ENCODE results near the gene SLC2A6.

SLC2A6 gene

DNA sequence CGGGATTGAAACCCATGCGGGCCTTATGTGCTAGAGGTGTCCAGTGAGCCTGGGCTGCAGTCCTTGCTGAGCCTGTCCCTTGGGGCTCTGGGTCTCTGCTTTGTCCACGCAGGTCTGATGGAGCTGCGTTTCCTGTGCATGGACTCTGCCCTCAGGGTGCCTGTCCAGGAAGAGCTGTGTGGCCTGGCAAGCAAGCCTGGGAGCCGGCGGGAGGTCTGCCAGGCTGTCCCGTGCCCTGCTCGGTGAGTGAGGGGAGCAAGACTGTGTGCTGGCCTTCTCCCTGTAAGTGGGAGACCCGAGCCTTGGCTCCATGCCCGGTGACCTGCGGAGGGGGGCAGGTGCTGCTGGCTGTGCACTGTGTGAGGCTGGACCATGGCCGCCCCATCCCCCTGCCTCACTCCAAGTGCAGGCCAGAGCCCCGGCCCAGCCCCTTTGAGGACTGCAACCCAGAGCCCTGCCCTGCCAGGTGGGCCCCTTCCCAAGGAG lies 30.4 kb downstream of the SLC2A6 start:
- no peak for FAIRE-seq
- DNase-seq (ENCODE audit: extremely low spot score, insufficient read length, low read depth) = no peak

GRCh38 chr9:133445293-133445969 lies 33.5 kb downstream of the SLC2A6 start:
- DNase-seq (ENCODE audit: extremely low spot score, insufficient read length, low read depth) = no peak
- no peak for FAIRE-seq

DNA sequence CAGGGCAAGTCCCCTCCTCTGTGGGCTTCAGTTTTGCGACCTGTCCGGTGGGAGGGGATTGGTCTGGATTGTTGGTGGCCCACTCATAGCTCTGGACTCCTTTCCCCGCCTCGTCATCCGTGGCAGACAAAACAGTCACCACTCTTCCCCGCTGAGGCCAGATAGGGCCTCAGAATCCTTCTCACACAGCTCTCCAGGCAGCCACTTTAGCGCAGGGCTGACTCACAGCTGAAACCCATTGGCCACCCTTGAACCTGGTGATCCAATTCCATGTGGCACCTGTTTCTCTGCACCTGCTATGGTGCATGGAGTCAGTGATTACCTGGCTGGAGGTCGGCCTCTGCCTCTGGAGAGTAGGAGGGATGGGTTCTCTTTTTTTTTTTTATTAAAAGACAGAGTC lies 34.9 kb downstream of the SLC2A6 start:
- DNase-seq (ENCODE audit: extremely low spot score, insufficient read length, low read depth) = no peak
- no peak for FAIRE-seq

DNA sequence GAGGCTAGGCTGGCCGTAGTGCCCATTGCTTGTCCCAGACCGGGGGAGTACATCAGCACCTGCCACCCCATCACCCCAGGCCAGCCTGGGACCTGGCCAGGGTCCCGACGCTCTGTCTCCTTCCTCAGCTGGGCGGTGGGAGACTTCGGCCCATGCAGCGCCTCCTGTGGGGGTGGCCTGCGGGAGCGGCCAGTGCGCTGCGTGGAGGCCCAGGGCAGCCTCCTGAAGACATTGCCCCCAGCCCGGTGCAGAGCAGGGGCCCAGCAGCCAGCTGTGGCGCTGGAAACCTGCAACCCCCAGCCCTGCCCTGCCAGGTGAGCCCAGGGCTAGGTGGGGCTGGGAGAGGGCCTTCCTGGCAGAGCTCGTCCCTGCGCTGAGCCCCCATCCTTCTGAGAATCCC lies 35.7 kb downstream of the SLC2A6 start:
- DNase-seq (ENCODE audit: extremely low spot score, insufficient read length, low read depth) (no peak), FAIRE-seq (no peak)

- DNase-seq (ENCODE audit: extremely low spot score, insufficient read length, low read depth) (no peak), FAIRE-seq (no peak)
Observed at GRCh38 chr9:133441571-133441970, 37.3 kb downstream of the SLC2A6 start.

DNA sequence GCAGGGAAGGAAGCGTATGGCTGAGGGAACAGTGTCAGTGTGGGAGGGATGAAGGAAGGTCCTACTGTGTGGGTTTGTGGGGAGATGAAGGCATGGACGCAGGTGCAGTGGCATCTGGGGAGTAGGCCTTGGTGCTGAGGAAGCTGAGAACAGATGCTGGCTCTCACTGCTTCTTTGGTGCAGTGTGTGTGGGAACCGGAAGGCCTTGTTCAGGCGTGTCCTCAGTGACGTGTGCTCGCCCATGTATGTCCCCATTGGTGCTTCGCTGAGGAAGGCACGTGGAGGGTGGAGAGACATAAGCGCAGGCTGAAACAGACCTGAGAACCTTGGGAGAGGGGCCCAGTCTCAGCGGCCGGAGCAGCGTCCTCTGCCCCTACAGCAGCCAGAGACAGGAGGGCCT lies 38.0 kb downstream of the SLC2A6 start:
- peak; percentile 50 for DNase-seq (ENCODE audit: extremely low spot score, insufficient read length, low read depth)
- peak; percentile 77 for FAIRE-seq

DNA sequence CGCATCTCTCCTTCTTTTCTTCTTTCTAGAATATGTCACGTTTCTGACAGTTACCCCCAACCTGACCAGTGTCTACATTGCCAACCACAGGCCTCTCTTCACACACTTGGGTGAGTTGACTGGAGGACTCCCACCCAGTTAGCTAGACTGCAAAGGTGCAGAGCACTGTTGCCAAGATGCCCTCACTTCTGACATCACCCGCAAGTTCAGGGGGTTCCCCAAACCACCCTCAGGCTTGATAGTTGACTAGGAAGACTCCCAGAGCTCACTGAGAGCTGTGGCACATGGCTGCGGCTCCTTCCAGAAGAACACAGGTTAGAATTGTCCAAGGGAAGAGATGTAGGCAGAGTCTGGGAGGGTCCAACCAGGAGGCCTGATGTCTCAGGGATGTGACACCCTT lies 39.6 kb downstream of the SLC2A6 start:
- FAIRE-seq (no peak), DNase-seq (ENCODE audit: extremely low spot score, insufficient read length, low read depth) (no peak)

- DNase-seq (ENCODE audit: extremely low spot score, insufficient read length, low read depth) (peak; percentile 39), FAIRE-seq (peak; percentile 45)
Observed at GRCh38 chr9:133437753-133438531, 41.0 kb downstream of the SLC2A6 start.

DNA sequence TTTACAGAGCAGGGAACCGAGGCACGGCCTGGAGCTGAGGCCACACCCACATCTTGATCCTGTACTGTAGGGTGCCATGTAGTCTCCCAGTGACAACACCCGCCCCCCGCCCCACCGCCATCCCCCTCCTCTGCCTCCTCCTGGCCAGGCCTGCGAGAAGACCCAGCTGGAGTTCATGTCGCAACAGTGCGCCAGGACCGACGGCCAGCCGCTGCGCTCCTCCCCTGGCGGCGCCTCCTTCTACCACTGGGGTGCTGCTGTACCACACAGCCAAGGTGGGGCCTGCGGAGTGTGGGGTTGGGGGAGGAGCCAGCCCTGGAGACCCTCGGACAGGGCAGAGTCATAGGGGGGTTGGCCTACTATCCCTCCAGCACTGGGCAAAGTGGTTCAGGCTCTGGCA lies 42.2 kb downstream of the SLC2A6 start:
- no peak for FAIRE-seq
- DNase-seq (ENCODE audit: extremely low spot score, insufficient read length, low read depth) = no peak

- DNase-seq (ENCODE audit: extremely low spot score, insufficient read length, low read depth) (no peak), FAIRE-seq (no peak)
Observed at GRCh38 chr9:133433351-133433843, 45.5 kb downstream of the SLC2A6 start.

DNA sequence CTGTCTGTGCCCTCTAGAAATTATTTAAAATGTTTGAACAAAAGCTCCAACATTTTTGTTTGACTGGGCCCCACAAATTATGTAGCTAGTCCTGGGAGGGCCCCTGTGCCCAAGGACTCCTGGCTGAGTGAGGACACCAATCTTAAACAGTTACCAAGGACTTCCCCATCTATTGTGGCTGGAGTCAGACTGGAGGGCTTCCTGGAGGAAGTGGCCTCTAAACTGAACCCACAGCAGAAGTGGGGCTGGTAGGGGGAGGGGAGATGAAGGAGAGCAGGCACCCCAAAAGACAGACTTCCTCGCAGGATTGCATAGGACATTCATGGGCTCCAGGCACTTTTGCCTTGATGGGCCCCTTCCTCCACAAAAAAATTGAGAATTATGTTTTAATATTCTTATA lies 48.7 kb downstream of the SLC2A6 start:
- no peak for DNase-seq (ENCODE audit: extremely low spot score, insufficient read length, low read depth)
- FAIRE-seq = no peak

DNA sequence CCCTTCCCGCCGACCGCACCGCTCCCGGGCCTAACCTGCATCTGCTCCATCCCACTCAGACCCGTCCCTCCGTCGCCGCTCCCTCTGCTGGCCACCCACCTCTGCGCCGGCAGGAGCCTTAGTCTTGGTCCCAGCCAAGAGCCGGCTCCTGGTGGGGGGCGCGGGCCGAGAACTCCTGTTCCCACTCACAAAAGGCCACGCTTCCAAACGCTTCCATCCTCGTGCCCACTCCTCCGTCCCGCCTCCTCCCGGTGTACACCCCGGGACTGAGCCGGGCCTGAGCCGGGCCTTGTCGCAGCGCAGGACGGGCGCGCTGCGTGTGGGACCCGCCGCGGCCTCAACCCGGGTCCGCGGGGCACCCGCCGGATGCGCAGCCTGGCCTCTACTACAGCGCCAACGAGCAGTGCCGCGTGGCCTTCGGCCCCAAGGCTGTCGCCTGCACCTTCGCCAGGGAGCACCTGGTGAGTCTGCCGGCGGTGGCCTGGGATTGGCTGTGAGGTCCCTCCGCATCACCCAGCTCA lies 49.2 kb downstream of the SLC2A6 start:
- FAIRE-seq = no peak
- DNase-seq (ENCODE audit: extremely low spot score, insufficient read length, low read depth) = no peak

DNA sequence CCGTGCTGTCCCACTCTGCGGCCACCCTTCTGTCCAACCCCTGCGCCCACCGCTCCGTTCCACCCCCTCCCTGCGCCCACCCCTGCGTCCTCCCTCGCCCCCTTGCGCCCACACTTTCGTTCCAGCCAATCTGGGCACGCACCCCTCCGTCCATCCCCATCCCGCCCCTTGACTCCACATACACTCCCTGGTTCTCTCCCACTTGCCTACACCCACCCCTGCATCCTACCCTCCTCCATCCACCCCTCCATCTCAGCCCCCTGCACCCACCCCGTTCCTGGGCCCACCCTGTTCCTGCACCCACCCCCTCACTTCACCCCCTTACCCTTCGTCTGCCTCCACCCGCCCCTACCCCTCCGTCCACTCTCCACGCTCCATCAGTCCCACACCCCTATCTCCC lies 49.7 kb downstream of the SLC2A6 start:
- FAIRE-seq = no peak
- DNase-seq (ENCODE audit: extremely low spot score, insufficient read length, low read depth) = no peak

DNA sequence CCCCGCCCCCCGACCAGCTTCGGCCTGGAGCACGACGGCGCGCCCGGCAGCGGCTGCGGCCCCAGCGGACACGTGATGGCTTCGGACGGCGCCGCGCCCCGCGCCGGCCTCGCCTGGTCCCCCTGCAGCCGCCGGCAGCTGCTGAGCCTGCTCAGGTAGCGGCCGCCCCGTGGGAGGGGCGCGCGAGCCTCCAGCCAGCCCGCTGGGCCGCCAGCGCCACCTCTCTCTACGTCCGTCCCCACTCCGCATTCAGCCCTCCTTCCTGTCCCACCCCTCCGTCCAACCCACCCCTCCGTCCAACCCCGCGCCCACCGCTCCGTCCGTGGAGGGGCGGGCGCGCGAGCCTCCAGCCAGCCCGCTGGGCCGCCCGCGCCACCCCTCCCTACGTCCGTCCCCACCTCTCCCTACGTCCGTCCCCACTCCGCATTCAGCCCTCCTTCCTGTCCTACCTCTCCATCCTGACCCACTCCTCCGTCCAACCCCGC lies 50.2 kb downstream of the SLC2A6 start:
- DNase-seq (ENCODE audit: extremely low spot score, insufficient read length, low read depth) (no peak), FAIRE-seq (no peak)

- FAIRE-seq (no peak), DNase-seq (ENCODE audit: extremely low spot score, insufficient read length, low read depth) (no peak)
Observed at GRCh38 chr9:133427658-133428348, 51.1 kb downstream of the SLC2A6 start.

GRCh38 chr9:133426011-133426410 lies 52.9 kb downstream of the SLC2A6 start:
- DNase-seq (ENCODE audit: extremely low spot score, insufficient read length, low read depth) = no peak
- no peak for FAIRE-seq

DNA sequence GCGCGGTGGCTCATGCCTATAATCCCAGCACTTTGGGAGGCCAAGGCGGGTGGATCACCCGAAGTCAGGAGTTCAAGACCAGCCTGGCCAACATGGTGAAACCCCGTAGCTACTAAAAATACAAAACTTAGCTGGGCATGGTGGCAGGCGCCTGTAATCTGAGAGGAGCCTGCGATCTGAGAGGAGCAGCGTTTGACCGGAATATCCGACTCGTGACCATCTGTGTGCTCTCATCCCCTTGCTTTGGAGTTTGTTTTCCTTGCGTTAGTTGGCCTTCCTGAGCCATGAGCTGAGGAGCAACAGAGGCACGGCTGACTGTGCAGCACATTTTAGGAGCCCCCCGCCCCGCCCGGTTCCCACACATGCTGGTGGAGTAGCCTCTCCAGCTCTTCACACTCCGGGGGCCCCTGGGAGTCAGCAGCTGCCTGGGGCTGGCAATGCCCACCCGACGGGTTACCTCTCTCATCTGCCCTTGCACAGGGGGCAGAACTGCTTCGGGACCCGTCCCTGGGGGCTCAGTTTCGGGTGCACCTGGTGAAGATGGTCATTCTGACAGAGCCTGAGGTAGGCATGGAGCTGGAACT lies 53.8 kb downstream of the SLC2A6 start:
- no peak for DNase-seq (ENCODE audit: extremely low spot score, insufficient read length, low read depth)

GRCh38 chr9:133424187-133424586 lies 54.7 kb downstream of the SLC2A6 start:
- DNase-seq (ENCODE audit: extremely low spot score, insufficient read length, low read depth) (no peak), FAIRE-seq (no peak)

More for the DNA sequence above, 53.8 kb downstream of the SLC2A6 start:
- no peak for FAIRE-seq

DNA sequence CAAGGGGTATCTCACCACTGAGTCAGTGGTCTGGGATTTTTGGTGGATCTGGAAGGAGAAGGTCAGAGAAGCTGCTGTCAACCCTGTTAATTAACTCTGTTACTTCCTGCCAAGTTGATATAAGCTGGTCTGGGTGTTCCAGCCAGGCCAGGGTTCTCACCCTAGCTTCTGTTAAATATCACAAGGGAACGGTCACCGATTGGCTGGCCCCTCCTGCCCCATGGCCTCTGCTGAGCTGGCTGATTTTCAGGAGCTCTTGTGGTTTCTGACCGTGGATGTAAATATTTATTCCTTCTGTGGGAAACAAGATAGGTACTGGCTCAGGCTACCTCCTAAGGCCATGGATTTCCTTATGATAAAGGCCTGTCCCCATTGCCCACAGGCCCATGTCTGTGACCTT lies 55.7 kb downstream of the SLC2A6 start:
- DNase-seq (ENCODE audit: extremely low spot score, insufficient read length, low read depth) (no peak), FAIRE-seq (no peak)
